Measurements from ENCODE around the gene LRRC2. TPM values are rescaled to one million over a fixed set of nuclear protein-coding genes. Genes with fewer than 3 reads are reported as not detected.

Gene LRRC2
- total and polyA plus RNA-seq, 9 of the 15 experiments (the other 6 are each of a cell fraction or from before 2014, with no cell fraction given) = 0.01 to 0.04 (median 0.03) TPM; not detected in 5

- TF ChIP-seq ID3 (CRISPR knock-in tag; IDR thresholded peaks at IDR 0.05) (no peak), ID3 (tag; IDR thresholded peaks at IDR 0.05) (no peak), SRSF7 (optimal IDR thresholded peaks at IDR 0.05; ENCODE audit: low read depth, low read length) (no peak), MTF1 (CRISPR knock-in tag; IDR thresholded peaks at IDR 0.05; ENCODE audit: borderline replicate concordance) (no peak), NCOA2 (IDR thresholded peaks at IDR 0.05; ENCODE audit: partially characterized antibody in 2 of 2) (no peak), SMAD3 (CRISPR knock-in tag; conservative IDR thresholded peaks at IDR 0.05) (no peak), ZNF507 (tag; conservative IDR thresholded peaks at IDR 0.05) (no peak)
- no peaks in the 10 kb centered on the region for H3K79me2 ChIP-seq (ENCODE audit: control insufficient read depth, insufficient read depth, low read length)
- ATAC-seq = no peak
- no peaks in the 10 kb centered on the region for H3K4me1 ChIP-seq (replicated peaks in 1 of 2; ENCODE audit: control insufficient read depth in 2 of 2, insufficient read depth in 2 of 2, low read length in 2 of 2)
- no peak overlapping the region for H3K27ac ChIP-seq (ENCODE audit: extremely low read depth, low read depth, low read length)
- H3K4me2 ChIP-seq (ENCODE audit: insufficient read depth, low read length) = no peak overlapping the region
- H3K9me3 ChIP-seq (replicated peaks; ENCODE audit: control insufficient read depth, insufficient read depth, low read depth, low read length) = no peaks in the 10 kb centered on the region
- ChIA-PET CTCF (ENCODE audit: low intra/inter-chr PET ratio) (no interaction called here), POLR2A (no interaction called here)
- H3K9ac ChIP-seq (ENCODE audit: insufficient read depth in 1 of 2, low read depth in 2 of 2, low read length in 2 of 2) = no peak overlapping the region
- H3K36me3 ChIP-seq (ENCODE audit: control insufficient read depth, insufficient read depth, low read length) = no peaks in the 10 kb centered on the region
- no peak for DNase-seq (ENCODE audit: extremely low read depth in 1 of 4, low spot score in 3 of 4)
- in situ Hi-C loops (cut with MboI) (no loop called here), intact Hi-C loops (cut with micrococcal nuclease) (no loop called here)
- no peak overlapping the region for H2AFZ ChIP-seq (ENCODE audit: low read depth, low read length)
- H3K27me3 ChIP-seq (ENCODE audit: control insufficient read depth in 2 of 2, insufficient read depth in 2 of 2, low read length in 2 of 2) = peaks cover 16 to 30% of the 10 kb centered on the region in 2 experiments
- H3K4me3 ChIP-seq = no peak overlapping the region
- peaks cover 4% of the 10 kb centered on the region; the same call in 1 of the 2 replicates for H4K20me1 ChIP-seq (replicated peaks; ENCODE audit: control insufficient read depth, insufficient read depth, low read length)
- no TSS peak for BruUV-seq (replicated peaks)
- no peak for FAIRE-seq
- H3K9me1 ChIP-seq (ENCODE audit: control insufficient read depth, insufficient read depth, low read length) = no peaks in the 10 kb centered on the region
Measured at GRCh38 chr3:46593979-46594378, 27.9 kb upstream of the LRRC2 start.
